Lower leg skin (tissue), 3 donors: ENCODE measurements around the gene RIC1.

Experiments used
- POLR2A ChIP-seq, 2 donors: fragments of 450-650 bp; IDR thresholded peaks; one replicate each; pipeline ENCODE4 v1.6.1; 2016 to 2017; ENCODE audit warnings: antibody characterized with exemption in 2 of 2, mild to moderate bottlenecking in 1 of 2, moderate library complexity in 1 of 2
- TF ChIP-seq, protein P1 (sequence below), 3 donors: fragments of 450-650 bp; IDR thresholded peaks; one replicate each; pipeline ENCODE4 v1.5.1; 2016; ENCODE audit warnings: antibody characterized with exemption in 3 of 3, mild to moderate bottlenecking in 3 of 3, moderate library complexity in 2 of 3

DNA sequence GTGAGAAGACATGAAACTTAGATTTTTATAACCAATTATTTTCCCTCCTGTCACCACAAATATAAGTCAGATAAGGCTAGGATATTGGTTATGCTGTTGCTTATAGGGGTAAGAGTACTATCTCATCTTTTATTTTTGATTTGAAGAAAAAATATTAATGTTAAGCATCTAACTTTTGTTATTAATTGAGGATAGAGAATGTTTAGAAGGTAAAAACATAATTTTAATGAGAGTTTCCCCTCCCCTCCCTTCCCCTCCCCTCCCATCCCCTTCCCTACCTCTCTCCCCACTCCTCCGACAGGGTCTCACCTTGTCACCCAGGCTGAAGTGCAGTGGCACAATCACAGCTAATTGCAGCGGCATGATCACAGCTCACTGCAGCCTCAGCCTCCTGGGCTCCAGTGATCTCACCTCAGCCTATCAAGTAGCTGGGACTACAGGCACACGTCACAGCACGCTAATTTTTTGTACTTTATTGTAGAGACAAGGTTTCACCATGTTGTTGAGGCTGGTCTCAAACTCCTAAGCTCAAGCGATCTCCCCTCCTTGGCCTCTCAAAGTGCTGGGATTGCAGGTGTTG is 86.7 kb downstream of the RIC1 start:
- TF ChIP-seq, protein P1, sequence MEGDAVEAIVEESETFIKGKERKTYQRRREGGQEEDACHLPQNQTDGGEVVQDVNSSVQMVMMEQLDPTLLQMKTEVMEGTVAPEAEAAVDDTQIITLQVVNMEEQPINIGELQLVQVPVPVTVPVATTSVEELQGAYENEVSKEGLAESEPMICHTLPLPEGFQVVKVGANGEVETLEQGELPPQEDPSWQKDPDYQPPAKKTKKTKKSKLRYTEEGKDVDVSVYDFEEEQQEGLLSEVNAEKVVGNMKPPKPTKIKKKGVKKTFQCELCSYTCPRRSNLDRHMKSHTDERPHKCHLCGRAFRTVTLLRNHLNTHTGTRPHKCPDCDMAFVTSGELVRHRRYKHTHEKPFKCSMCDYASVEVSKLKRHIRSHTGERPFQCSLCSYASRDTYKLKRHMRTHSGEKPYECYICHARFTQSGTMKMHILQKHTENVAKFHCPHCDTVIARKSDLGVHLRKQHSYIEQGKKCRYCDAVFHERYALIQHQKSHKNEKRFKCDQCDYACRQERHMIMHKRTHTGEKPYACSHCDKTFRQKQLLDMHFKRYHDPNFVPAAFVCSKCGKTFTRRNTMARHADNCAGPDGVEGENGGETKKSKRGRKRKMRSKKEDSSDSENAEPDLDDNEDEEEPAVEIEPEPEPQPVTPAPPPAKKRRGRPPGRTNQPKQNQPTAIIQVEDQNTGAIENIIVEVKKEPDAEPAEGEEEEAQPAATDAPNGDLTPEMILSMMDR (IDR thresholded peaks at IDR 0.05) = no peak
- no peak for TF ChIP-seq POLR2A (IDR thresholded peaks at IDR 0.05)
